DND-41 (cell line): Measurements from ENCODE around the gene TBC1D9.

Experiments used
- ATAC-seq: fragments of 200-7000 bp; cut with Tn5 transposase; 3 replicates; pipeline ENCODE4 v1.9.1; 2021; ENCODE audit warnings: low read depth; ENCODE audit not compliant: insufficient read depth
- DNase-seq: peaks from one replicate; pipeline ENCODE4 v3.0.0-alpha.2; 2020
- H2AFZ ChIP-seq: 2 replicates; pipeline ENCODE4 v1.6.0; 2012; ENCODE audit warnings: low read depth, low read length
- H3K27ac ChIP-seq: 2 replicates; pipeline ENCODE4 v1.5.1; 2012; ENCODE audit warnings: low read length, inconsistent platforms
- H3K27me3 ChIP-seq: fragments of 200-600 bp; sonication (generic); 2 replicates; pipeline ENCODE4 v1.6.0; 2012; ENCODE audit warnings: low read length, mild to moderate bottlenecking, inconsistent platforms; ENCODE audit not compliant: insufficient read depth, poor library complexity
- H3K36me3 ChIP-seq: 2 replicates; pipeline ENCODE4 v1.5.1; 2012; ENCODE audit warnings: low read length, inconsistent platforms; ENCODE audit not compliant: insufficient read depth
- H3K4me1 ChIP-seq: 2 replicates; pipeline ENCODE4 v1.5.1; 2012; ENCODE audit warnings: mild to moderate bottlenecking, low read length; ENCODE audit not compliant: insufficient read depth
- H3K4me2 ChIP-seq: 2 replicates; pipeline ENCODE4 v1.6.0; 2012; ENCODE audit warnings: mild to moderate bottlenecking, moderate library complexity, low read length, inconsistent platforms; ENCODE audit not compliant: insufficient read depth
- H3K4me3 ChIP-seq, 2 experiments: fragments of 200-600 bp in 1 of 2; shearing (Covaris generic) in 1 of 2; 2 replicates each; pipeline ENCODE4 v1.5.1; 2012 to 2016; ENCODE audit warnings: inconsistent platforms in 2 of 2, low read length in 2 of 2, mild to moderate bottlenecking in 2 of 2, low read depth in 1 of 2, moderate library complexity in 1 of 2
- H3K79me2 ChIP-seq: 2 replicates; pipeline ENCODE4 v1.6.0; 2012; ENCODE audit warnings: low read length, inconsistent platforms; ENCODE audit not compliant: insufficient read depth
- H3K9ac ChIP-seq: 2 replicates; pipeline ENCODE4 v1.6.0; 2012; ENCODE audit warnings: low read depth, mild to moderate bottlenecking, inconsistent platforms, low read length, moderate library complexity
- H3K9me3 ChIP-seq: 2 replicates; pipeline ENCODE4 v1.5.1; 2012; ENCODE audit warnings: low read length, moderate library complexity, mild to moderate bottlenecking, inconsistent platforms; ENCODE audit not compliant: insufficient read depth, severe bottlenecking
- H4K20me1 ChIP-seq: 2 replicates; pipeline ENCODE4 v1.6.0; 2012; ENCODE audit warnings: low read length; ENCODE audit not compliant: insufficient read depth
- CTCF ChIP-seq: IDR thresholded peaks from 2 replicates; pipeline ENCODE4 v1.5.1; 2012; ENCODE audit warnings: borderline replicate concordance, low read length, moderate library complexity, mild to moderate bottlenecking; ENCODE audit not compliant: poor library complexity, severe bottlenecking; ENCODE audit errors: extremely low read depth
- EZH2 ChIP-seq: IDR thresholded peaks from 3 replicates; pipeline ENCODE4 v1.6.1; 2012; ENCODE audit warnings: borderline replicate concordance, low read depth, mild to moderate bottlenecking, moderate library complexity, low read length, inconsistent platforms; ENCODE audit not compliant: severe bottlenecking

The TBC1D9 gene

GRCh38 chr4:140654495-140654814, 101.7 kb downstream of the TBC1D9 start:
- no peaks in the 10 kb centered on the region for H3K36me3 ChIP-seq
- no peak overlapping the region for H3K4me3 ChIP-seq
- H4K20me1 ChIP-seq = no peaks in the 10 kb centered on the region
- H3K27ac ChIP-seq = no peak overlapping the region
- peaks cover 7% of the 10 kb centered on the region for H3K27me3 ChIP-seq
- H3K9ac ChIP-seq = no peak overlapping the region
- no peaks in the 10 kb centered on the region for H3K79me2 ChIP-seq
- no peak for TF ChIP-seq EZH2
- no peak for TF ChIP-seq CTCF
- no peak overlapping the region for H2AFZ ChIP-seq
- DNase-seq = no peak
- H3K4me1 ChIP-seq = no peaks in the 10 kb centered on the region
- H3K4me2 ChIP-seq = no peak overlapping the region
- H3K9me3 ChIP-seq = no peaks in the 10 kb centered on the region
- no peak for ATAC-seq

GRCh38 chr4:140653718-140654494, 102.3 kb downstream of the TBC1D9 start:
- Histone ChIP-seq H2AFZ (no peak overlapping the region), H3K27me3 (peaks cover 7% of the 10 kb centered on the region), H4K20me1 (no peaks in the 10 kb centered on the region), H3K4me2 (no peak overlapping the region), H3K27ac (no peak overlapping the region), H3K36me3 (no peaks in the 10 kb centered on the region), H3K79me2 (no peaks in the 10 kb centered on the region), H3K9me3 (no peaks in the 10 kb centered on the region), H3K4me1 (no peaks in the 10 kb centered on the region), H3K9ac (no peak overlapping the region), H3K4me3 (no peak overlapping the region)
- no peak for TF ChIP-seq CTCF
- no peak for DNase-seq
- ATAC-seq = no peak

- Histone ChIP-seq H3K27me3 (peaks cover 9% of the 10 kb centered on the region), H3K4me2 (no peak overlapping the region), H3K36me3 (no peaks in the 10 kb centered on the region), H3K79me2 (no peaks in the 10 kb centered on the region), H2AFZ (no peak overlapping the region), H3K4me3 (no peak overlapping the region), H3K4me1 (no peaks in the 10 kb centered on the region), H3K9ac (no peak overlapping the region), H3K27ac (no peak overlapping the region), H3K9me3 (no peaks in the 10 kb centered on the region), H4K20me1 (no peaks in the 10 kb centered on the region)
- no peak for ATAC-seq
- TF ChIP-seq EZH2 (no peak), CTCF (no peak)
- DNase-seq = no peak
Measured at GRCh38 chr4:140652601-140653000, 103.6 kb downstream of the TBC1D9 start.
